22Rv1 (cell line): ENCODE results near the gene LAMA2.
"Not testable (repeated sequence)": the region's sequence is repeated elsewhere in the genome, so short reads cannot be mapped to it uniquely, and the experiment has no call there.

Experiments used
- H3K27ac ChIP-seq: fragments of 450-650 bp; 2 replicates; pipeline ENCODE4 v1.5.1; 2017
- CTCF ChIP-seq: fragments of 450-650 bp; IDR thresholded peaks from 2 replicates; pipeline ENCODE4 v1.5.1; 2017; ENCODE audit warnings: mild to moderate bottlenecking
- ZFX ChIP-seq: fragments of 450-650 bp; IDR thresholded peaks from 2 replicates; pipeline ENCODE4 v1.6.1; 2017; ENCODE audit warnings: antibody characterized with exemption, borderline replicate concordance

The LAMA2 gene

GRCh38 chr6:129033581-129033980 is 150.6 kb downstream of the LAMA2 start:
- no peak overlapping the region for H3K27ac ChIP-seq
- TF ChIP-seq ZFX, result no peak
- TF ChIP-seq CTCF, result no peak

- H3K27ac ChIP-seq, result no peak overlapping the region
- TF ChIP-seq ZFX, result no peak
- no peak for TF ChIP-seq CTCF
Measured at GRCh38 chr6:129041563-129041962, 158.6 kb downstream of the LAMA2 start.

- TF ChIP-seq CTCF (no peak), ZFX (no peak)
- no peak overlapping the region for H3K27ac ChIP-seq
Measured at GRCh38 chr6:129046526-129046925, 163.6 kb downstream of the LAMA2 start.

GRCh38 chr6:129047834-129048233 is 164.9 kb downstream of the LAMA2 start:
- TF ChIP-seq ZFX (no peak), CTCF (no peak)

GRCh38 chr6:129050086-129050485 is 167.1 kb downstream of the LAMA2 start:
- TF ChIP-seq ZFX (no peak), CTCF (no peak)

More at GRCh38 chr6:129047834-129048233, 164.9 kb downstream of the LAMA2 start:
- no peak overlapping the region for H3K27ac ChIP-seq

GRCh38 chr6:129053143-129053542 is 170.2 kb downstream of the LAMA2 start:
- not testable (repeated sequence) for H3K27ac ChIP-seq

More at GRCh38 chr6:129050086-129050485, 167.1 kb downstream of the LAMA2 start:
- H3K27ac ChIP-seq, result no peak overlapping the region

GRCh38 chr6:129055796-129056195 is 172.9 kb downstream of the LAMA2 start:
- no peak overlapping the region for H3K27ac ChIP-seq
- no peak for TF ChIP-seq ZFX
- no peak for TF ChIP-seq CTCF

- TF ChIP-seq ZFX, result no peak
- no peak for TF ChIP-seq CTCF
- H3K27ac ChIP-seq, result no peak overlapping the region
Measured at GRCh38 chr6:129059650-129060049, 176.7 kb downstream of the LAMA2 start.
